ENCODE results near the gene TWF1.

Gene TWF1

DNA sequence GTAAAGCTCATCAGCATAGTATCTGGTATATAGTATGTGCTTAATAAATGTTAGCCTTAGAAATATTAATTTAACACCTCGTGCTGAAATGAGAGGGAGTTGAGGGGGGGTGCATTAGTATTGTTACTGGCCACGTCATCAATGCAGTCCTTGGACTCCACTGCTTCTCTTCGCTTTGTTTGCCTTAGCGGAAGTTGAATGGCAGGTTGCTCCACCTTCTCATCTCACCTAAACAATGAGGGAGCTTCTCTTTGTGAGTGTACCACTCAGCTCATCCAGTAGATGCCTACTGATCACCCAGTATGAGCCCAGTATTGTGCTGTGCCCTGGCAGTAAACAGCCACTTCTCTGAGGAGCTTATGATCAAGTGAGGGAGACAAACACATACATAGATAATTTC, 34.2 kb upstream of the TWF1 start:
- TF ChIP-seq, protein P1, sequence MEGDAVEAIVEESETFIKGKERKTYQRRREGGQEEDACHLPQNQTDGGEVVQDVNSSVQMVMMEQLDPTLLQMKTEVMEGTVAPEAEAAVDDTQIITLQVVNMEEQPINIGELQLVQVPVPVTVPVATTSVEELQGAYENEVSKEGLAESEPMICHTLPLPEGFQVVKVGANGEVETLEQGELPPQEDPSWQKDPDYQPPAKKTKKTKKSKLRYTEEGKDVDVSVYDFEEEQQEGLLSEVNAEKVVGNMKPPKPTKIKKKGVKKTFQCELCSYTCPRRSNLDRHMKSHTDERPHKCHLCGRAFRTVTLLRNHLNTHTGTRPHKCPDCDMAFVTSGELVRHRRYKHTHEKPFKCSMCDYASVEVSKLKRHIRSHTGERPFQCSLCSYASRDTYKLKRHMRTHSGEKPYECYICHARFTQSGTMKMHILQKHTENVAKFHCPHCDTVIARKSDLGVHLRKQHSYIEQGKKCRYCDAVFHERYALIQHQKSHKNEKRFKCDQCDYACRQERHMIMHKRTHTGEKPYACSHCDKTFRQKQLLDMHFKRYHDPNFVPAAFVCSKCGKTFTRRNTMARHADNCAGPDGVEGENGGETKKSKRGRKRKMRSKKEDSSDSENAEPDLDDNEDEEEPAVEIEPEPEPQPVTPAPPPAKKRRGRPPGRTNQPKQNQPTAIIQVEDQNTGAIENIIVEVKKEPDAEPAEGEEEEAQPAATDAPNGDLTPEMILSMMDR (IDR thresholded peaks at IDR 0.05; ENCODE audit: borderline replicate concordance, insufficient read depth, low read depth, low read length) = no peak

DNA sequence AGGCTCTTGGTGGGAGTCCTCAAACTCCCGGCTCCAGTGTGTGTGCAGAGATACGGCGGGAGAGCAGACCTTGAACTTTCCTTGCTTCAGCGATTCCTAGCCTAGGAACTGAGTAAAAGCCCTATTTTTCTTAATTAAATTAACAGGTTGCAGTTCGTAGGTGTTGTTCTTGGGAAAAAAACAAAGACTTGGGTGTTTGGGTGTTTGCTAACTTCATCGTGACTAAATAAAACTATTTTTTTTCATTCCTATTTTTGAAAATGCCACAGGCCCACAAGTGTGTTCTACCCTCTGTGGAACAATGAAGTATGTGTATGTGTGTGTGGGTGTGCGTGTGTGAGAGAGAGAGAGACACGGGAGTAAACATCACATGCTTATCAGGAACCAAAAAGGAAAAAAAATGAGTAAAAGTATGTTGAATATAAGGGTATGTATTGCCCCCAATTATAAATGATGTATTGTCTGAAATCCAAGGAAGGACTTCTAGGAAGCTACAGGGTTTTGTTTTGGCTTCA, 30.4 kb upstream of the TWF1 start:
- H3K4me3 ChIP-seq (ENCODE audit: low read depth, low read length) = peak overlapping the region; percentile 82
- TF ChIP-seq, protein P1 (IDR thresholded peaks at IDR 0.05; ENCODE audit: borderline replicate concordance, insufficient read depth, low read depth, low read length) = no peak

More for the DNA sequence above, 34.2 kb upstream of the TWF1 start:
- H3K4me3 ChIP-seq (ENCODE audit: low read depth, low read length) = no peak overlapping the region

DNA sequence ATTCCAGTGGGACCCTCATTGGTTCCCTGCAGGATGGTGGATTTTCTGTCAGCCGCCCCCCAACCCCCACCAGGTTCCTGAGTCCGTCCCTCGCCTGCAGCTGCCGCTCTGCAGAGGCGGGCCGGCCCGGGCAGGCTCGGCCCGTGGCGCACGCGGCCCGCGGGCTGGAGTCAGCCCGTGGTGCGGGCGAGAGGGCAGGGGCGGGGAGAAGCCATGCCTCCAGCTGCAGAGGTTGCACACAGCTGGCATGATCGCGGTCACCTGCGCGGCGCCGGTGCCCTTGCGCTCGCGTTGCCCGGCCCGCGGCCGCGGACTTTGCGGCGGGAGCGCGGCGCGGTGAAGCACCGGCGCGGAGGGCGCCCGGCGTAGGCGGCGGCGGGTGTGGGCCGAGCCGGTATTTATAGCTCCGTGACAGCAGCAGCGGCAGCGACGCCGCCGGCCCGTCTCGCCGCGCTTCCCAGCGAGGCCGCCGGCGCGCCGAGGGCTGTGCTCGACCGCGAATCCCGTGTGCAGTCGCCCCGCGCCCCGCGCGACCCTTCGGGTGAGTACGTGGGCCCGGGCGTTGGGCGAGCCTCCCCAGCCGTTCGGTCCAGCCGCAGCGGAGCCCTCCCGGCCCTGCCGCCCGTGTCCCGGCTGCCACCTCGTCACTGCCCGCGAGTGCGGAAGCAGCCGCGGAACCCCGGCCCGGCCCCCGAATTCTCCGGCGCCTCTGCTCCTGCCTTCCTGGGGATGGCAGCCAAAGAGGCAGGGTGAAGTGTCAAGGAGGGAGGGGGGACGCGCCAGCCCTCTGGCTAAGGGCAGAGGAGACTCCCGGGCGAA, 29.7 kb upstream of the TWF1 start, which contains the start of gene TMEM117:
Gene TMEM117, plus strand, starts transcription at position 426 of the 819 bp plus-strand sequence.
- peak within 1 kb of the TSS; percentile 82 for H3K4me3 ChIP-seq (ENCODE audit: low read depth, low read length)
- TF ChIP-seq, protein P1 (IDR thresholded peaks at IDR 0.05; ENCODE audit: borderline replicate concordance, insufficient read depth, low read depth, low read length) = no peak

DNA sequence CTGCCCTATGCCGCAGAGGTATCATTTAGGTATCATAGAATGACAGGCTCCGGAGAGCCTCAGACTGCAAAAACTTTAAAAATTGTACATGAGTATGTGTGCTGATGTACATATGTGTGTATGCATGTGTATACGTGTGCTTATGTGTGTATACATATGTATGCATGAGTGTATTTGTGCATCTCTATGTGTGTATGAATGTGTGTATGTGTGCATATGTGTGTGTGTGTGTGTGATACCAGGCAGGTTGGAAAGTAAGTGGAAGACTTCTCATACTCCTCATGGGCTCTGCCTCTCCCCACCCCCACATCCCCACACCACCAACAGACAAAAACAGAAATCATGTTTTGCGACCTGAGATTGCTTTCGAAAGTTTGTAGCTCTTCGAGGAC, 29.1 kb upstream of the TWF1 start:
- TF ChIP-seq, protein P1 (IDR thresholded peaks at IDR 0.05; ENCODE audit: borderline replicate concordance, insufficient read depth, low read depth, low read length) = no peak
- peak overlapping the region; percentile 82 for H3K4me3 ChIP-seq (ENCODE audit: low read depth, low read length)

DNA sequence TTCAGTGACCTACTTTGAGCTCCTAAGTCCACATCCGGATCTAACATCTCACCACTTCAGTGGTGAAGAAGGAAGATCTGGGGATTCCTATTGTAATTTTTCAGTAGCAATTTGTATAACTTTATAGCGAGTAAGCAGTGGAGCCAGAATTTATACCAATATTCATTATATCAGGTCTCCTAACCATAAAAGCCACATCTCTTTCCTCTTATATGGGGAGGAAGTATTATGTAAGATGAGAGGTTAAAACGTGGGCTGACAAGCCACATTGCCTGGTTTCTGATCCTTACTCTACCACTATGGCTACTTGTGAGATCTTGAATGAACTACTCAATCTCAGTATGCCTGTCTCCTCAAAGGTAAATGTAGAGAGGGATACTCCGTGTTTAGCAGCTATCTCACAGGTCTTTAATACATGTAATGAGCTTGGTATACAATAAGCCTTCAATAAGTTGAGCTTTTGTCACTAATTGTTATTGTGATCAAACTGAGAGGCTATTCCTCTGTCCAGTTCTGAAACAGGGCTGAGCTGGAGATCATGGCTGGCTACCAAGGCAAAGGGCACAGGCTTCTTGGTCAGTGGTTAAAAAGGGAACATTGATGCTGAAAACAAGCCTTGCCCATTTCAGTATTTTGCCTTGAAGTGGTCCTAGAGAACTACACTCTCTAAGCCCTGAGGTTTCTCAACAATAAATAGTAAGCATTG, 26.5 kb upstream of the TWF1 start:
- H3K4me3 ChIP-seq (ENCODE audit: low read depth, low read length) = no peak overlapping the region
- TF ChIP-seq, protein P1 (IDR thresholded peaks at IDR 0.05; ENCODE audit: borderline replicate concordance, insufficient read depth, low read depth, low read length) = no peak

DNA sequence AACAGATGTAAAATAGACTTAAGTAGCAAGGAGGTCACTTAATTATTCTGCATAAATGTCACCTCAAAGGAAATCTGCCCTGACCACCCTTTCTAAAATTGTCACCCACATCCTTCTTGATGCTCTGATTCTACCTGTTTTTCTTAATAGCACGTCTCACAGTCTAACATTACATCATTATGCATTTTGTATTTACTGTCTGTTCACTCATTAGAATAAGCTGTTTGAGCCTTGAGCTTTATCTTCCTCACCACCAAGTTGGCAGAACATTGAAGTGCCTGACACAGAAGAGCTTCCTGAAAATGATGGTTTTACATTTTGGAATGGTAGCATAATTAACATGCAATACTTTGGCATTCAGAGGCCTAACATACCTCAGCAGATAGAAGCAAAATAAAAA, 21.0 kb upstream of the TWF1 start:
- H3K4me3 ChIP-seq (ENCODE audit: low read depth, low read length) = no peak overlapping the region
- TF ChIP-seq, protein P1 (IDR thresholded peaks at IDR 0.05; ENCODE audit: borderline replicate concordance, insufficient read depth, low read depth, low read length) = no peak

Data from GM12875 (cell line).